Vagina (tissue), 2 donors: ENCODE data around the gene CWF19L2.

Experiments used
- POLR2A ChIP-seq, 2 donors: fragments of 450-650 bp; IDR thresholded peaks; one replicate each; pipeline ENCODE4 v1.6.1; 2017; ENCODE audit warnings: antibody characterized with exemption in 2 of 2, mild to moderate bottlenecking in 2 of 2, moderate library complexity in 2 of 2
- TF ChIP-seq, protein P1 (sequence below), 3 experiments: fragments of 450-650 bp in 2 of 3; fragments of 200-600 bp in 1 of 3; sonication (generic) in 1 of 3; IDR thresholded peaks; one replicate each; pipeline ENCODE4 v1.5.1; 2017 to 2019; ENCODE audit warnings: antibody characterized with exemption in 3 of 3, mild to moderate bottlenecking in 2 of 3, moderate library complexity in 2 of 3

DNA sequence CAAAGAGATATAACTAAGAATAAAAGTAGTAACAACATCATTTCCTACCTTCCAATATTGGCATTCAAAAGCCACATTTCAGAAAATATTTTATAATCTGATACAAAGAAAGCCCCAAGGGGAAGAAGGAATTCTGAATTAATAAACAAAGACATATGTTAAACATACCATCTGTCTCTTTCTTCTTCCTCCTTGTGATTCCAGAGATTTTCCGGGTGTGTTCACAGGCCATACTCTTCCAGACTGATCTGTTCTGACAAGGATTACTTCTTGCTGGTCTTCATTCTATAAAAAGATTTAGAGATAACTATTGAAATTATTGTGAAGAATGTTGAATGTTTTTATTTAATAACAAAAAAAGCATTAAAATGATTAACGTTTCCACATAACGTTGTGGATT lies 65.0 kb downstream of the CWF19L2 start:
- TF ChIP-seq, protein P1, sequence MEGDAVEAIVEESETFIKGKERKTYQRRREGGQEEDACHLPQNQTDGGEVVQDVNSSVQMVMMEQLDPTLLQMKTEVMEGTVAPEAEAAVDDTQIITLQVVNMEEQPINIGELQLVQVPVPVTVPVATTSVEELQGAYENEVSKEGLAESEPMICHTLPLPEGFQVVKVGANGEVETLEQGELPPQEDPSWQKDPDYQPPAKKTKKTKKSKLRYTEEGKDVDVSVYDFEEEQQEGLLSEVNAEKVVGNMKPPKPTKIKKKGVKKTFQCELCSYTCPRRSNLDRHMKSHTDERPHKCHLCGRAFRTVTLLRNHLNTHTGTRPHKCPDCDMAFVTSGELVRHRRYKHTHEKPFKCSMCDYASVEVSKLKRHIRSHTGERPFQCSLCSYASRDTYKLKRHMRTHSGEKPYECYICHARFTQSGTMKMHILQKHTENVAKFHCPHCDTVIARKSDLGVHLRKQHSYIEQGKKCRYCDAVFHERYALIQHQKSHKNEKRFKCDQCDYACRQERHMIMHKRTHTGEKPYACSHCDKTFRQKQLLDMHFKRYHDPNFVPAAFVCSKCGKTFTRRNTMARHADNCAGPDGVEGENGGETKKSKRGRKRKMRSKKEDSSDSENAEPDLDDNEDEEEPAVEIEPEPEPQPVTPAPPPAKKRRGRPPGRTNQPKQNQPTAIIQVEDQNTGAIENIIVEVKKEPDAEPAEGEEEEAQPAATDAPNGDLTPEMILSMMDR (IDR thresholded peaks at IDR 0.05), result no peak
- TF ChIP-seq POLR2A (IDR thresholded peaks at IDR 0.05), result no peak
